ENCODE results near the gene GALNT5.
"Not testable (repeated sequence)": the region's sequence is repeated elsewhere in the genome, so short reads cannot be mapped to it uniquely, and the experiment has no call there.

GALNT5 gene

GRCh38 chr2:157252529-157252928, 5.0 kb upstream of the GALNT5 start:
- DNase-seq: no peak

GRCh38 chr2:157254041-157254440, 3.5 kb upstream of the GALNT5 start:
- DNase-seq: no peak

GRCh38 chr2:157255746-157256145, 1.8 kb upstream of the GALNT5 start:
- DNase-seq: no peak

GRCh38 chr2:157256626-157257025, 879 bp upstream of the GALNT5 start:
- DNase-seq: no peak

GRCh38 chr2:157258520-157259326, 1.2 kb downstream of the GALNT5 start:
- DNase-seq: no peak

- DNase-seq: no peak
Observed at GRCh38 chr2:157259386-157259785, 1.9 kb downstream of the GALNT5 start.

- no peak for DNase-seq
Observed at GRCh38 chr2:157259960-157260359, 2.5 kb downstream of the GALNT5 start.

- no peak for DNase-seq
Observed at GRCh38 chr2:157260533-157261198, 3.2 kb downstream of the GALNT5 start.

GRCh38 chr2:157261199-157261782, 3.8 kb downstream of the GALNT5 start:
- no peak for DNase-seq

- no peak for DNase-seq
Observed at GRCh38 chr2:157262248-157262647, 4.7 kb downstream of the GALNT5 start.

GRCh38 chr2:157264099-157264498, 6.6 kb downstream of the GALNT5 start:
- DNase-seq: no peak

- DNase-seq: no peak
Observed at GRCh38 chr2:157265825-157266224, 8.3 kb downstream of the GALNT5 start.

GRCh38 chr2:157267476-157267875, 10.0 kb downstream of the GALNT5 start:
- no peak for DNase-seq

GRCh38 chr2:157269060-157269459, 11.6 kb downstream of the GALNT5 start:
- no peak for DNase-seq

GRCh38 chr2:157269922-157270321, 12.4 kb downstream of the GALNT5 start:
- no peak for DNase-seq

GRCh38 chr2:157271590-157272203, 14.2 kb downstream of the GALNT5 start:
- DNase-seq: no peak

GRCh38 chr2:157279311-157279710, 21.8 kb downstream of the GALNT5 start:
- not testable (repeated sequence) for DNase-seq

- no peak for DNase-seq
Observed at GRCh38 chr2:157281316-157281715, 23.8 kb downstream of the GALNT5 start.

- no peak for DNase-seq
Observed at GRCh38 chr2:157283468-157283867, 26.0 kb downstream of the GALNT5 start.

- no peak for DNase-seq
Observed at GRCh38 chr2:157287160-157287559, 29.7 kb downstream of the GALNT5 start.

- no peak for DNase-seq
Observed at GRCh38 chr2:157290525-157290924, 33.0 kb downstream of the GALNT5 start.

- no peak for DNase-seq
Observed at GRCh38 chr2:157291018-157291417, 33.5 kb downstream of the GALNT5 start.

- DNase-seq: no peak
Observed at GRCh38 chr2:157292853-157293252, 35.3 kb downstream of the GALNT5 start.

- DNase-seq: no peak
Observed at GRCh38 chr2:157296490-157296889, 39.0 kb downstream of the GALNT5 start.
